H9 (cell line): Measurements from ENCODE around the gene TDRD9. TPM values are rescaled to one million over a fixed set of nuclear protein-coding genes. Genes with fewer than 3 reads are reported as not detected.

ENCODE experiments used
- DNase-seq: peaks from one replicate; pipeline ENCODE4 v3.0.0-alpha.2; 2017
- H2AFZ ChIP-seq: one replicate; pipeline ENCODE4 v1.6.1; 2013; ENCODE audit warnings: mild to moderate bottlenecking, low read length, control low read depth, moderate library complexity
- H2AK5ac ChIP-seq: 2 replicates; pipeline ENCODE4 v1.6.1; 2013; ENCODE audit warnings: low read length, control low read depth, mixed read lengths; ENCODE audit not compliant: insufficient read length
- H2BK120ac ChIP-seq: one replicate; pipeline ENCODE4 v1.6.1; 2013; ENCODE audit warnings: low read depth, mild to moderate bottlenecking, low read length, control low read depth, inconsistent platforms; ENCODE audit not compliant: poor library complexity, severe bottlenecking
- H2BK12ac ChIP-seq: 2 replicates; pipeline ENCODE4 v1.6.1; 2013; ENCODE audit warnings: low read length, control low read depth, mixed read lengths, low read depth; ENCODE audit not compliant: insufficient read length
- H2BK15ac ChIP-seq: 2 replicates; pipeline ENCODE4 v1.6.1; 2013; ENCODE audit warnings: low read depth, low read length, control low read depth
- H2BK20ac ChIP-seq: one replicate; pipeline ENCODE4 v1.6.1; 2013; ENCODE audit warnings: low read depth, mild to moderate bottlenecking, low read length, control low read depth, inconsistent platforms; ENCODE audit not compliant: poor library complexity, severe bottlenecking
- H2BK5ac ChIP-seq: 2 replicates; pipeline ENCODE4 v1.6.1; 2013; ENCODE audit warnings: low read length, control low read depth, mixed read lengths; ENCODE audit not compliant: insufficient read length
- H3K14ac ChIP-seq: 2 replicates; pipeline ENCODE4 v1.6.1; 2013; ENCODE audit warnings: low read length, control low read depth; ENCODE audit not compliant: insufficient read depth
- H3K18ac ChIP-seq: 2 replicates; pipeline ENCODE4 v1.6.1; 2013; ENCODE audit warnings: low read depth, mild to moderate bottlenecking, mixed read lengths, low read length, control low read depth; ENCODE audit not compliant: insufficient read length
- H3K23ac ChIP-seq: 2 replicates; pipeline ENCODE4 v1.6.1; 2013; ENCODE audit warnings: low read length, control low read depth, mixed read lengths, low read depth; ENCODE audit not compliant: insufficient read length
- H3K23me2 ChIP-seq: 2 replicates; pipeline ENCODE4 v1.6.1; 2013; ENCODE audit warnings: low read depth, mild to moderate bottlenecking, mixed read lengths, low read length, control low read depth; ENCODE audit not compliant: insufficient read length, poor library complexity, severe bottlenecking
- H3K27ac ChIP-seq: 2 replicates; pipeline ENCODE4 v1.5.1; 2013; ENCODE audit warnings: low read length, control low read depth, mixed read lengths, low read depth; ENCODE audit not compliant: insufficient read length
- H3K27me3 ChIP-seq: 2 replicates; pipeline ENCODE4 v1.6.1; 2013; ENCODE audit warnings: low read length, control low read depth, inconsistent platforms; ENCODE audit not compliant: insufficient read depth
- H3K4ac ChIP-seq: 2 replicates; pipeline ENCODE4 v1.6.1; 2013; ENCODE audit warnings: low read depth, mild to moderate bottlenecking, control low read depth, inconsistent platforms, low read length, moderate library complexity
- H3K4me1 ChIP-seq: 2 replicates; pipeline ENCODE4 v1.6.1; 2013; ENCODE audit warnings: low read length, control low read depth, inconsistent platforms; ENCODE audit not compliant: insufficient read depth
- H3K4me2 ChIP-seq: 2 replicates; pipeline ENCODE4 v1.6.1; 2013; ENCODE audit warnings: low read length, control low read depth, mixed read lengths; ENCODE audit not compliant: insufficient read length, insufficient read depth
- H3K56ac ChIP-seq: 2 replicates; pipeline ENCODE4 v1.6.1; 2013; ENCODE audit warnings: low read depth, mild to moderate bottlenecking, mixed read lengths, low read length, control low read depth; ENCODE audit not compliant: insufficient read length
- H3K79me1 ChIP-seq: 2 replicates; pipeline ENCODE4 v1.6.1; 2013; ENCODE audit warnings: low read depth, mild to moderate bottlenecking, moderate library complexity, low read length, control low read depth, inconsistent platforms; ENCODE audit not compliant: insufficient read depth, poor library complexity, severe bottlenecking
- H3K79me2 ChIP-seq: 2 replicates; pipeline ENCODE4 v1.6.1; 2013; ENCODE audit warnings: low read length, control low read depth, inconsistent platforms; ENCODE audit not compliant: insufficient read depth
- H3K9ac ChIP-seq: 2 replicates; pipeline ENCODE4 v1.6.1; 2013; ENCODE audit warnings: low read length, control low read depth, mixed read lengths; ENCODE audit not compliant: insufficient read length; ENCODE audit errors: extremely low read depth
- H3K9me3 ChIP-seq: one replicate; pipeline ENCODE4 v1.6.1; 2013; ENCODE audit warnings: low read depth, low read length, inconsistent platforms; ENCODE audit not compliant: control insufficient read depth
- H3T11ph ChIP-seq: one replicate; pipeline ENCODE4 v1.6.1; 2013; ENCODE audit warnings: mild to moderate bottlenecking, low read length, control low read depth, inconsistent platforms
- H4K20me1 ChIP-seq: one replicate; pipeline ENCODE4 v1.6.1; 2013; ENCODE audit not compliant: control insufficient read depth, insufficient read length, insufficient read depth
- H4K5ac ChIP-seq: 2 replicates; pipeline ENCODE4 v1.6.1; 2013; ENCODE audit warnings: low read depth, mild to moderate bottlenecking, mixed read lengths, low read length, control low read depth; ENCODE audit not compliant: insufficient read length
- H4K8ac ChIP-seq: replicated peaks from 2 replicates; pipeline ENCODE4 v1.6.1; 2013; ENCODE audit warnings: low read length, control low read depth, mixed read lengths, low read depth; ENCODE audit not compliant: insufficient read length
- H4K91ac ChIP-seq: 2 replicates; pipeline ENCODE4 v1.6.1; 2013; ENCODE audit warnings: low read depth, mild to moderate bottlenecking, moderate library complexity, mixed read lengths, low read length, control low read depth; ENCODE audit not compliant: insufficient read length
- H3K27ac Mint-ChIP-seq, 3 experiments: 2 replicates in 2 of 3; 3 replicates in 1 of 3; pipeline ENCODE4 v1.8.0; 2020 to 2021; ENCODE audit warnings: mixed read lengths in 3 of 3, mild to moderate bottlenecking in 1 of 3, moderate library complexity in 1 of 3
- H3K27me3 Mint-ChIP-seq: 2 replicates; pipeline ENCODE4 v1.8.0; 2021; ENCODE audit warnings: low read depth, mild to moderate bottlenecking, moderate library complexity, mixed read lengths
- H3K36me3 Mint-ChIP-seq, 3 experiments: 2 replicates in 2 of 3; 3 replicates in 1 of 3; pipeline ENCODE4 v1.8.0; 2020 to 2021; ENCODE audit warnings: low read depth in 3 of 3, mixed read lengths in 3 of 3; ENCODE audit not compliant: insufficient read depth in 1 of 3
- H3K4me1 Mint-ChIP-seq, 2 experiments: 2 replicates each; pipeline ENCODE4 v1.8.0; 2020; ENCODE audit warnings: mixed read lengths in 2 of 2
- H3K4me3 Mint-ChIP-seq, 2 experiments: 2 replicates in 1 of 2; 3 replicates in 1 of 2; pipeline ENCODE4 v1.8.0; 2020 to 2021; ENCODE audit warnings: mild to moderate bottlenecking in 2 of 2, mixed read lengths in 2 of 2, moderate library complexity in 1 of 2
- H3K9me3 Mint-ChIP-seq, 2 experiments: 2 replicates in 1 of 2; 3 replicates in 1 of 2; pipeline ENCODE4 v1.8.0; 2020; ENCODE audit warnings: mild to moderate bottlenecking in 2 of 2, mixed read lengths in 2 of 2, moderate library complexity in 1 of 2
- CTCF ChIP-seq: fragments of 200-600 bp; sonication (generic); conservative IDR thresholded peaks from 3 replicates; pipeline ENCODE4 v1.8.0; 2021; ENCODE audit warnings: antibody characterized with exemption, mild to moderate bottlenecking
- WGBS: extraction: QIAGEN DNeasy Blood & Tissue Kit; methylation state at CpG from one replicate; pipeline ENCODE4 v1.1.7; 2013; ENCODE audit warnings: missing lambda C conversion rate, low lambda C conversion rate, mixed read lengths; ENCODE audit not compliant: insufficient read length; ENCODE audit errors: extremely low coverage; 5-methylcytosine and 5-hydroxymethylcytosine counted together
- total RNA-seq: library from RNA; stranded (reverse); gene quantifications from 2 replicates; pipeline ENCODE4 v1.2.1, GENCODE V29; 2021

The TDRD9 gene
- total RNA-seq, 1 experiment from 2014 or later, result not detected

- H4K5ac ChIP-seq, result no peak overlapping the region
- no peak for DNase-seq
- H2AFZ ChIP-seq, result no peak overlapping the region
- no peak overlapping the region; the same call in 1 of the 2 replicates for H3K14ac ChIP-seq
- H3K27ac Mint-ChIP-seq, result no peak overlapping the region
- H2BK12ac ChIP-seq, result no peak overlapping the region
- H3K27ac ChIP-seq, result no peak overlapping the region
- no peak overlapping the region for H3K23ac ChIP-seq
- H4K91ac ChIP-seq, result no peak overlapping the region
- H4K8ac ChIP-seq, result no peak overlapping the region
- H3T11ph ChIP-seq, result no peak overlapping the region
- H3K4me1 ChIP-seq, result no peaks in the 10 kb centered on the region
- H4K20me1 ChIP-seq, result no peaks in the 10 kb centered on the region
- H3K9me3 ChIP-seq, result no peaks in the 10 kb centered on the region
- no peak overlapping the region for H3K9ac ChIP-seq
- no peaks in the 10 kb centered on the region; a peak in 1 of 5 replicates for H3K9me3 Mint-ChIP-seq
- no peaks in the 10 kb centered on the region for H3K23me2 ChIP-seq
- no peak overlapping the region for H2AK5ac ChIP-seq
- H2BK15ac ChIP-seq, result no peak overlapping the region
- peaks cover 5% of the 10 kb centered on the region for H3K27me3 Mint-ChIP-seq
- no peak overlapping the region for H3K4me2 ChIP-seq
- WGBS, result no CpG with 5 or more reads among the region's 12 CpGs
- H2BK5ac ChIP-seq, result no peak overlapping the region
- H3K79me1 ChIP-seq, result no peaks in the 10 kb centered on the region
- no peaks in the 10 kb centered on the region for H3K79me2 ChIP-seq
- H3K4me1 Mint-ChIP-seq, result peaks cover 4 to 7% of the 10 kb centered on the region in 2 experiments
- TF ChIP-seq CTCF, result no peak
- no peaks in the 10 kb centered on the region for H3K27me3 ChIP-seq
- no peak overlapping the region for H3K4ac ChIP-seq
- no peak overlapping the region for H3K56ac ChIP-seq
- H3K36me3 Mint-ChIP-seq, result no peaks in the 10 kb centered on the region
- no peak overlapping the region for H3K18ac ChIP-seq
- no peak overlapping the region for H3K4me3 Mint-ChIP-seq
- H2BK120ac ChIP-seq, result no peak overlapping the region
- no peak overlapping the region for H2BK20ac ChIP-seq
These were observed 154.6 kb downstream of the TDRD9 start for GRCh38 chr14:104082807-104083206.
